Inflammatory macrophage (primary cell): ENCODE data around the gene DPY19L1.
A peak's percentile ranks its signal among the peaks of the same experiment; 100 is the strongest.
"Not testable (repeated sequence)": the region's sequence is repeated elsewhere in the genome, so short reads cannot be mapped to it uniquely, and the experiment has no call there.

ENCODE experiments used
- DNase-seq, 2 donors: peaks; one replicate each; pipeline ENCODE4 v3.0.0-alpha.2; 2020 to 2022

Gene DPY19L1

DNA sequence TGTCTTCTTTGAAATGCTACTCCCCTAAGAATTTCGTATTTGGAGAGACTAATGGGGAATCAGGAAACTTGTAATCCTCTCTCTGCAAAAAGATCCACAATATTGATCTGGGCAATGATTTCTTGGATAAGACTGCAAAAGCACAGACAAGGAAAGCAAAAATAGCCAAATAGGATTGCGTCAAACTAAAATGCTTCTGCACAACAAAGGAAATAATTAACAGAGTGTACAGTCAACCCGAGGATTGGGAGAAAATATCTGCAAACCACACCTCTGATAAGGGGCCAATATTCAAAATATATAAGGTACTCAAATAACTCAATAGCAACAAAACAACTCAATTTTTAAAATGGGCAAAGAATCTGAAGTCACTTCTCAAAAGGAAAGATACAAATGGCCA, 52.1 kb downstream of the DPY19L1 start:
- DNase-seq = not testable (repeated sequence)

DNA sequence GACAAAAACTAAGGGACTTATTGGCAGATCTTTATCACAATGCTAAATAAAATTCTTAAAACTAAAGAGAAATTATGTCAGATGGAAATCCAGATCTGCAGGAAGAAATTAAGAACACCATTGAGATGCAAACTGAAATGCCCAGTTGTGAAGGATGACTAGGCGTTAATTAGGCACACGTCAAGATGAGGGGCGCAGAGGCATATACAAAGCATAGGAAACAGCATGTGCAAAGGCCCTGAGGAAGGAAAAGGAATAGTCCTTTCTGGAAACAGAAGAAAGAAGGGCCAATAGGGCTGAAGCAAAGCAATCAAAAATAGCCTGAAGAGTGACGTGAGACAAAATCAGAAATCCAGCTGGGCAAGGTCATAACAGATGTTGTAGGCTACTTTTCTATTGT, 53.1 kb downstream of the DPY19L1 start:
- not testable (repeated sequence) for DNase-seq

DNA sequence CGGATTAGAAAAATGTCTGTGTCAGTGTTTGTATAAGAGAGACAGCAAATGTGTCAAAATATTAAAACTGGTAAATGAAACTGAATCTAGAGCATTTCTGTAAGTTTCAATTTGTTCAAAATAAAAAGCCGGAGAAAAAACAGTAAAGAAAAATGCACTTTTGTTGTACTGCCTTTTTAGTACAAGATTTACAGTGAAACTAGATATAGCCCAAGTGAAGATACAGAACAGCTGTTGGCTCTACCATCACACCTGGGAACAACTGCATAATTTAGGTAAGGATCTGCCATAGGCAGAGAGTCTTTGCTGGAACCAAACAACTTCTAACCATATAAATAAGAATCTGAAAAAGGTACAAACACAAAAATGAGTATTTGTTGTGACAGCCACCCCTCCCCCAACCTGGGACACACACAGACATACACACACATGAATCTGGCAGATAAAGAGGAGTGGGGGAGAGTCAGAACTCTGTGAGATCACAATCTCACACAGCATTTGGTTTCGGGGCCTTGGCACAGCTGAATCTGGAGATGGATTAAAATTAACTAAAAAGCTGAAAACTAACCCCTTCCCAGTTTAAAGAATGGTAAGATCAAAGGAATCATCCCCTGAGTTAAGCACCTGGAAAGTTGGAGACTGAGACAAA, 54.8 kb downstream of the DPY19L1 start:
- no peak for DNase-seq

DNA sequence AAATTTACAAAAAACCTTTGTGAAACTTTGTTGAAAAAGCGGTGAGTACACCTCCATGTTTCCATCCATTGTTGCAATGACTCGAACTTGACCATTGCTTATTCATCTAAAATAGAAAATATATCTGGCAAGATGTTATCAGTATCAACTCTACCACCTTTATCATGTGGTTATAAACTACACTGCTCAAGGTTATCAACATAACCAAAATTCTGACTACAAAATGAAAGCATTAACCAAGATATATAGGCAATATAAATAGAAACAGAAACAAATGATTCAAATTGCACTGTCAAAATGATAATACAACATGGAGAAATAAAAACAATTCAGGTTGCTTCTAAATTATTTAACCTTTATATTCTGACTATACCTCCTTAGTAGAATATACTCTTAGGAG, 58.2 kb downstream of the DPY19L1 start:
- not testable (repeated sequence) for DNase-seq

DNA sequence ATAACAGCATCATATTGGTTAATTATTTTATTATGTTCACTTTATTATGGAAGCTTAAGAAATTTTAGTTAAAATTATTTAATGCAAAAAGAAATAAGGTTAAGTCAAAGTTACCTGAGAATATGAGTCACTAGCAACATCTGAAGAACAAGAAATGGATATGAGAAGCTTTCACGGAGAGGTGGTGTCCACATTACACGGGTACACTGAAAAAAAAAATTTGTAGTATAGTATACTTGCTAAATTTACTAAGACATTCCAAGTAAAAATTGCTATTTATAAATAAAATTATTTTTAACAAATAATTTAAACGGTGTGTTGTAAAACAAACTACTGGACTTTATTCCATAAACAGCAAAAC, 63.9 kb downstream of the DPY19L1 start:
- DNase-seq = no peak

DNA sequence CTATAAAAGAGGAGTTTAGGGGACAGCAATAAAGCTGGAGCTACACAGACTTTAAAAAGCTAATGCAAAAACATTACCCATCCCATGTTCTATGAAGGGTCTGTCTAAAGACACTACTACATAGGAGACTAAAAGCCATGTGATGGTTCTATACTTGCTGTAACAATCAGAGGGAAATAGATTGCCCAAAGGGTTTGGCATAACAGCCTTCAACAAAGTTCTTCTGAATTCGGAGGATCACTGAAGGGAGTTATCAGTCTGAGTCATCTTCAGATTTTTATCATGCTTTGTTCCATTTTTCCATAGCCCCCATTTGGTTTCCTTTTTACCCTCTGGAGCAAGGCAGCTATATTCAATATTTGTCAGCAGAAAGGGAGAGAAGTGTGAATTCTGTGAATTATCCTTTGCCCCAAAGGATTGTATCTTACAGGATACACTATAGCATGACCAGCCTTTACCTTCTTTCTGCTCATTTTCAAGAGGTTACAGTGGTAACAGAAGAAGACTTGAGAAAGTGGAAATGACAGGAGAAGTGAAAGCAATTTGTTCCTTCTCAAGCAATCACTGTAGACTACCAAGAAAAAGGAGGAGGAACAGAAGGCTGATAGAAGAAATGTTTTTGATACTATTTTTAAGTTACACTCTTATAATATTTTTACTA, 64.4 kb downstream of the DPY19L1 start:
- DNase-seq = not testable (repeated sequence)

DNA sequence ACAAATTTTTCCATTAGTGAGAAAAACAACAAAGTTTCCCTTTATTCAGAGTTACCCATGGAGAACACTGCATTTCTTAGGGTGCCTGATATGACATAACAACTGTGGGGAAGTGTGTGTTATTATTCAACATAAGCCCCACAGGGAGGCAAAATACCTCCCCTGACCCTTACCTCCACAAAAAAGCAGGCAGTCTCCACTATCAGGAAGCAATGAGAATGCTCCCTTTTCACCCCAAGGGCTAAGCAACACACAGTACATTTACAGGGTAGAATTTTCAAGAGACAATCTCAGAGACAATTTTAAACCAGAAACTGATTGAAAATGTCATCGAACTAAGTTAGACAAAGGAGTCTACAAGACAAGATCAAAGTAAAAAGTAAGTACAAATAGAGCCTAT, 69.5 kb downstream of the DPY19L1 start:
- not testable (repeated sequence) for DNase-seq

DNA sequence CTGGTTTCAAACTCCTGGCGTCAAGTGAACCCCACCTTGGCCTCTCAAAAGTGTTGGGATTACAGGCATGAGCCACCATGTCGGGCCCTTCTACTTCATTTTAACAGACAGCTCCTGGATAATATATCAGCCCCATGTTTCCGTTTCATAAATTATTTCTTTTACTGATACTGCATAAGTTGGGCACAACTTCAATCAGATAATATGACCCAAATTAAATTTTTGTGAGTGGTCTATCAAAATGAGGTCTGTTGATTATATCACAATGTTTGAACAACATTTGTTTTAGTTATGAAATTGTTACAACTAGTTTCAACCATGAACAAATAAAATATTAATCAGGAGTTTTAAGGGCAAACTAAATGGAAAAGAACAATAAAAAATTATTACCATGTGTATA, 70.8 kb downstream of the DPY19L1 start:
- DNase-seq = not testable (repeated sequence)

DNA sequence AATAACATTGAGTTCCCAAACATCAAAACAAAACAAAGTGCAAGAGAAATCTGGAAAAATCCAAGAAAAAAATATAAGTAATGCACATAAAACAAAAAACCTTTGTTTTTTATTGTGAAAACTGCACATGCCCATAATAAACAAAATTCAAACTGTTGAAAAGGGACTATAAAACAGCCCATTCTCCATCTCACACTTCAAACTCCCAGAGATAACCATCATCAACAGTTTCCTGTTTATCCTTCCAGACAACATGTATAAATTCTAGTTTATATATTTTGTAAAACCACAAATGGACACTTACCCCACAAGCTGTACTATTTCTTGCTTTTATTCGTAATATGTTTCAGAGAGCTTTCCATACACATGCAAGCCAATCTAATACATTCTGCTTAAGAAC, 79.3 kb downstream of the DPY19L1 start:
- no peak for DNase-seq

DNA sequence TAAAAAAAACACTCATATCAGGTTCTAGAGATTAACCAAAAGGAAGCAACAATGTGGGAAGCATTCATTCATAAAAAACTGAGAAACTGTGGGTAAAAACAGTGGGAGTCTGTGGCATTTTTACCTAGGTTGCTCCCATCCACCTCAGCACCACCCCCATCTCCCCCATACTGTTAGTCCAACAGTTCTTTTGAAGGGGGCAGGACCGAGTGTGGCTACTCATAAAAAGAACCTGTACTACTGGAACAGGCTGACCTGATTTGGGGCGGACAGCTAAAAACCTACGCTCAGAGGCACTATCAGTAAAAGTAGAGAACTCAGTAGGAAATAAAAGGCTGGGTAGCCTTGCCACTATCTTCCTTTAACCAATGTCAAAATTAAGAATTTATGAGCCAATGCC, 84.5 kb downstream of the DPY19L1 start:
- DNase-seq = no peak

DNA sequence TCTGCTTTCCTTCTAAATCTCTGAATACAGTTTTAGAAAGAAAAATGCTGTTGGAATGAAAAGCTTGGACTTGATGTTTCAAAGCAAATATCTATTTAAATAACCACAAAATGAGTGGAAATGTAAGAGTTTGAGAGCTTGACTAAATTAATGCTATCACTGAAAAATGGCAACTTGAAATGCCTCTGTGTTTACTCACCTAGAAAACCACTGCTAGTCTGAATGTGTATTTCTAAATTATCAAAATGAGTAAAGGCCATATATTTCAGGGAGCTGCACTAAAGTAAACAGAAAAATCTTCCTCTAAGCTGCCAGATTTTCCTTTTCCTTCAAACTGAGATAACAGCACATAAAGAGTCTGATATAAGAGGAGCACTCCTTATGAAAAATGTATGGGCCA, 87.9 kb downstream of the DPY19L1 start:
- DNase-seq = no peak

DNA sequence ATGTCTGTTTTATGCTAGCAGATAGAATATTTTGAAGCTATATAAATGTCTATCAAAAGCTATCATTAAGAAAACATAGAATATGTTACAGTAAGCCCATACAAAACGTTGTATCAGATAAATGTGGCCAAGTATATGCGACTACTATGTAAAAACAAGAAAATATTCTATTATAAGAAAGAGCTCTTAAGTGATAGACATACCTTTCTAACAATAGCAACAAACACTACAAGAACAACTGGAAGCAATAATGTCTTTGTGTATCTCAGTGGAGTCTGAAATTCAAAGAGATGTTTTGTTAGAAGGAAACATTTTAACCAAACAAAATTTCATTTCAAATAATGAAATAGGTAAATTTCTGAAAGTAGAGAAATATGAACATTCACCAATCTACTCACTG, 89.9 kb downstream of the DPY19L1 start:
- not testable (repeated sequence) for DNase-seq

DNA sequence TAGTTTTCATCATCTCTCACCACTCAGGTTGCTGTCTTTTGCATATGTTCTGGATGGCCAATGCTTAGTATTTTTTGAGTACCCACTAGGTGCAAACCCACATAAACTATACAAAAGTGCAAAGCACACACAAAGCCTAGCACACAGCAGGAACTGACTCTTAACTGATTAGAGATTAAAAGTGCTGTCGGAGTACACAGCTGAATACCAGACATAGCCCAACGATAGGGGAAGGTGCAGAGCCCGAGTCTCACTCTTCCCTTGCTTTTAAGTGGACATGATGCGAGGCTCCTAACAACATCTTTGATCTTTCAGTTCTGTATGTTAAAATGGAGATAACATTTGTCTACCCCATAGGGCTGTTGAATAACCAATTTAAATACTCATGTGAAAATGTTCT, 90.8 kb downstream of the DPY19L1 start:
- DNase-seq = no peak

DNA sequence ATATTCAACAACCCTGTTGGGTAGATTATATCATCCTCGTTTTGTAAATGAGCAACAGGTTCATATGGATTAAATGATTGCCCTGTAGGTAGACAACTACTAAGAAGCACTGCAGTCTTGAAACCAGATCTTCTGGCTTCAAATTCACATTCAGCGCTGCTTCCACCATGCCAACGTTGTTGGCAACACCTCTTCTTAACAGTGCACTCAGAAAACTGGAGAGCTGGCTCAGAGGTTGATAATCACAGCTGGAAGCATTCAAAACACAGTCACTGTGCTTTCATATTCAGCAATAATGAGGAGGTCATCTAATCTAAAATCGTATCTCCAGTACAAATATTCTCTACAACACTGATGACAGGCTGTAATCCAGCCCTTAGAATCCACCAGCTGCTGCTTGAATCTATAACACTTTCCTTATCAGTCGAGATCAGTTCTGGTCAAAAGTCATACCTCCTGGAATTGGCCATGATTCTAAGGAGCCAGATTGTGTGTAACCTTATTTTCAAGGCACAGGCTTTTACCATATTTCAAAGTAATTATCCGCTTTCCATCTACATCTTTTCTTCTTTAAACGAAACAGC, 91.3 kb downstream of the DPY19L1 start:
- not testable (repeated sequence) for DNase-seq

DNA sequence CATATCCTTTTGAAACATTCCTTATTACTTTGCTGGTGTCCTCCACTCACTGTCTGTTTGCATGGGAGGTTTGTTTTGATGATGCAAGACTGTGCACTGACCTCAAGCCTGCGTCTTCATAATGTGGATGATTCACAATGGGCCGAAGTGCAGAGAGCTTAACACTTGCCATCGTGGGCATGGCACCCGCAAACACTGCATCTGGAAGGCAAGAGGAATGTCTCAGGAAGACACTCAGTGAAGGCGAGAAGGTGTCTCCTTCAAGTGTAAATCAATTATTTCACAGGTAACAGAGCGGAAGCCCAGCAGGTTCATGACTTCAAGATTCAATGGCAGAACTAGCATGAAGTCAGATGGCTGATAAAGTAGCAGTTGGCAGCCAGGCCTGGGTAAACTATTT, 98.1 kb downstream of the DPY19L1 start:
- DNase-seq = no peak

DNA sequence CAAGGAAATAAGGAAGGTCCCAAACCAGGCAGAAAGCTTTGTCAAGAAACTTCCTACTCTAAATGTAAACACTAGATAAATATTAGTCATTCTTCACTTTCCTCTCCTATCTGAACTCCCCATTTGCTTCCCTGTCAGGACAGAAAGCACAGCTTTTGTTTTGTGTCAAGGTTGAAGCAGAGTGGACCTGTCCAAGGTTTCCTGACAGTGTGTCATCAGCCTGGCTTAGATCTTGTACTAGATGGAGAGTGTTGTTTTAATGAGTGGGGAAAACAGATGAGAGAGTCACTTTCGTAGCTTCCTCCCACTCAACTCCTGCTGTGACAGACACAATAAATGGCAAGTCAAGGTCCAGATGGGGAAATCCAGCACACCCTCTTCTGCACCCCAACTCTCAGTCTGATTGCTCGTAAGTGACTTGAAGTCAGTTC, 101.5 kb downstream of the DPY19L1 start:
- DNase-seq = not testable (repeated sequence)

DNA sequence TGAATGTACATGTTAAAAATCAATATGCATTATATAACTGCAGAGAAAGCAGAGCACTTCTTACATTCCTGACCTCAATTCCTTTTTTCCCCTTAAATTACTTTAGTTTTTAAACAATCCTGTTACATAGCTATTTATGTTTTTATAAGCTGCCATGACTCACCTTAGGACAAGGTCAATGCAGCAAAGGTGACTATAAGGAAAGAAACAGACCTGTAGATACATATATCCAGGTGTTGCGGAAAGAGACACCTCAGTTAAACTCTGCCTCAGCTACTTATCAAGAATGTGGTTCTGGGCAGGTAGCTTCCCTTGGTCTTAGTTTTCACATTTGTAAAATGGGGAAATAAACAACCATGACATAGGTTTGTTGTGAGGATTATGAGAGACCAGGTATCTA, 105.5 kb downstream of the DPY19L1 start:
- no peak for DNase-seq

DNA sequence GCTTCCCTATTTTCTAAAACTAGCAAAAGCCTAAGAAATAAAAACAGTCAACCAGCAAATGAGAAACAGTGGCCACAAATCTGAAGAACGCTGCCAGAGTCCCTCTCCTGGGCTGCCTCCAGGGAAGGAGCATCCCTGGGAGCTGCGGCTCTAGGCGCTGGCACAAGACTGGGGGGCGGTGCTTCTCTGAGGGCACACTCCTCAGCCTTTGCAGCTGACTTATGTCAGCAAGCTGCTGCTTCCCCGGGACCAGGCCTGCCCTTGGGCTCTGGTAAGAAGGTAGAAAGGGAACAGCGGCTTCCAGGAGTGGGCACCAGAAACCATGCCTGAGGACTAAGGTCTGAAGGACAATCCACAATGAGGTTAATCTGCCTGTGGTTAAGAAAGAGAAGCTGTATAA, 107.5 kb downstream of the DPY19L1 start:
- not testable (repeated sequence) for DNase-seq

DNA sequence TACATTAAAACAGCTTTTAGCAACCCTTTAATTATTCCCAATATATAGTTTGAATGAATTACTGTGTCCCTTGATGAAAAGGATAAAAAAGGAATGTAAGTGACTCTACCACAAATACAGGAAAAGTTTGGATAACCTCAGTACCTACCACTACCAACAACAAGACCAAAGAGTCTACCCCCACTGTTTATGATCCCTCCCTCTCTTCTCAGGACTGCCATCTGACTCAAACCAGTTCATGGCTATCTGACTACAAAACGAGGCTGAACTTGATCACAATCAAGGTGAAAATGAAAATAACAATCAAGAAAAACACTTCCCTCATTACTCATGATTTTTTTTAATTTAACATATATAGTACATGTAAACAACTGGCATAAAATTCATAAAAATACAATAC, 108.7 kb downstream of the DPY19L1 start:
- no peak for DNase-seq

DNA sequence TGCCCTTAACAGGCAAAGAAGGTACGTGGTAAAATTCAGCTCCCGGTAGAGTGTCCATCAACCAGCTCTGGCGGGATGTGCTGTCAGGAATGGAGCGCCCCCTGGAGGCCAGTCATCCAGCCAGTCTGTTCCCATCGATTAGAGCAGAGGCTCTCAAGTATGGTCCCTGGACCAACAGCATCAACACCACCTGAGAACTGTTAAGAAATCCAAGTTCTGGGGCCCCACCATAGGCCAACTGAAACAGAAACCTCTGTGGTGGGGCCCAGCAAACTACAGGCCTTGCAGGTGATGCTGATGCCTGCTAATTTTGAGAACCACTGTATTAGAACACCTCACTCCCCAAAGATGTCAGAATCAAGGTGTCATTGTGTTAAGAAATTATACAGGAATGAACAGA, 109.2 kb downstream of the DPY19L1 start:
- DNase-seq = peak in 1 of 2 donors; percentile 1

DNA sequence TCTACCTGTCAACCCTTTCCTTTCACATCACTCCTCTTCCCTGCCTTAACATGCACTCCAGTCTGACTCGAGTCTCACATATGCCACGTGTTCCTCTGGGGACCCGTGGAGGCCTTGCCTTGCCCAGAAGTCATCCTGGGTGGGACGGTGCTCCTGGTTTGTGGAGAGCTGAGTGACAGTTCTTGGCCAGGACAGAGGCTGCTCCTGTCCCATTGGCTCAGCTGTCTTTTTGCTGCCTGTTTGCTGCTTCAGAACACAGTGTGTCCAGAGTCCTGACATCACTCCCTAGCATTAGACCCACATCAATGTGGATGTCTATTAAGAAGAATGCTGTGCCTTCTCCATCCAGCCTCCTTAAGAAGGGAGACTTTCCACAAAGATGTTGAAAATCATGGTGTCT, 116.8 kb downstream of the DPY19L1 start:
- DNase-seq = not testable (repeated sequence)

DNA sequence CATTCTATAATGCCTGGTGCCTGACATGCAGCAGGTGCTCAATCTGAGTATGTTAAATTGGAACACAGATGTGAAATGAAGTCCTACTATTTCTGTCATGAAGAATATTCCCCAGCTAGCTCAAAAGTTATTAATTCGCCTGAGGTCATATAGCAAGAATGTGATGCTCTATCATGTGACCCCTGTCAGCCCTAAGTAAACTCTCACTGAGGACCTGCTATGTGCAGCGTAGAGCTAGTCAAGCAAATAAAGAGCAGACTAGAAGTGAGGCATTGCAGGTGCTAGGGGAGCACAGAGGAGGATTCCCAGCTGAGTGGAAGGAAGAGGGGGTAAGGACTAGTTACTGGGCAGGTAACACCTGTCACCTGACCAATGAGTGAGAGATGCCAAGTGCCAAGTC, 118.2 kb downstream of the DPY19L1 start:
- not testable (repeated sequence) for DNase-seq

DNA sequence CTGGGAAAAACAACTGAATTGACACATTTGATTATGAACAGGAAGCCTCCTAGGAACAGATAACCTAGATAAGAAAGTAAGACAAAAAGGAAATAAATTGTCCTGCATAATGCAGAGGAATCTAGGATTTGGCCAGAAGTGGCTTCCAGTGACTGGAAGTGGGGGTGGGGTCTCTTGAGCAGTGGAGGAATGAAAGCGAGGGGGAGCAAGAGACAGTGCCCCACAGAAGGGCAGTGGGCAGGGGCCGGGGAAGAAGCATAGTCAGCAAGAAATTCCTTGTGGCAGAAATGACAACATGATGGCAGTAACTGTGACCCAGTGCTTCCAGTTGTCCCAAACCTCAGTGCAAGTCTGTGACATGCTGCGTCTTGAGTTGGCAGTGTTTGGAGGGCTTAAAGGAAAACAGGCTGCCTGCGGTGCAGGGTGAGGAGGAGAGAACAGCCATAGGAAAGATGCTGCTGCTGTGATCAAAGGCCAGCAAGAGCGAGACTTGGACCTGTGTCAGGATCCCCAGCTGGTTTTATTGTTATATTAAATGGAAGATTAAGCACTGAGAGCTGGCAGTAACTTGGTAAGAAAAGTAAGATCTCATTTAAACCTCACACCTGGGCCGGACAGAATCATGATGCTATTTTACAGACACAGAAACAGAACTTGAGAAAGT, 119.0 kb downstream of the DPY19L1 start:
- not testable (repeated sequence) for DNase-seq

DNA sequence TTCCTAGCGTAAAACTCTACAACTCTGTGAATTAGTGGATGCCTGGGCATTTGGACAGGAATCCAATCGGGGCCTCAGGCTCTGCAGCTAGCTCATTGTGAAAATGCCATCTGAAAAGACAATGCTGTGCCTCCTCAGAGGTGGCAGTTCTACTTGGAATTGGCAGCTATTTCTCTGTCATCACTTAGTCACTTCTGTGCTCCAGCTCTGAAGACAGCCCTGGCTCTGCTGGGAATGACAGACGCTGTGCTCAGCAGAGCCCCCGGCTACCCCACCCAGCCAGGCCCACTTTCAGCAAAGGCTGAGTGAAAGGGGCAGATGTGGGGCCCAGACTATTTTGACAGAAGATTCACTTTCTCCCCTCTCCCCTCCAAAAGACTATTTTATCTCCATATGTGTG, 119.8 kb downstream of the DPY19L1 start:
- DNase-seq = not testable (repeated sequence)
